ENCODE data around the gene WNT3. TPM values are rescaled to one million over a fixed set of nuclear protein-coding genes. Genes with fewer than 3 reads are reported as not detected.
"Not testable (repeated sequence)": the region's sequence is repeated elsewhere in the genome, so short reads cannot be mapped to it uniquely, and the experiment has no call there.

WNT3 gene
- total and polyA plus RNA-seq, 2 experiments from 2014 or later, result 6.1 to 7.3 TPM

GRCh38 chr17:46769531-46770438, 48.7 kb downstream of the WNT3 start:
- Histone ChIP-seq H2AFZ (no peak overlapping the region), H3K9me3 (ENCODE audit: low read depth) (no peaks in the 10 kb centered on the region), H3K4me1 (ENCODE audit: insufficient read depth) (peaks cover 13% of the 10 kb centered on the region), H3K79me2 (no peaks in the 10 kb centered on the region), H3K36me3 (replicated peaks; ENCODE audit: insufficient read depth, low read depth) (no peaks in the 10 kb centered on the region), H3K27ac (no peak overlapping the region), H3K4me2 (peak overlapping the region; percentile 87), H4K20me1 (ENCODE audit: insufficient read depth, poor library complexity, severe bottlenecking) (no peaks in the 10 kb centered on the region), H3K9me2 (replicated peaks; ENCODE audit: insufficient read depth) (no peaks in the 10 kb centered on the region), H3K27me3 (no peaks in the 10 kb centered on the region), H3K4me3 (no peak overlapping the region)
- WGBS (ENCODE audit: low lambda C conversion rate, missing lambda C conversion rate), result 95% methylated on average over 33 of the region's 56 CpGs
- TF ChIP-seq CTCF (IDR thresholded peaks at IDR 0.05; ENCODE audit: poor library complexity), result no peak
- TF ChIP-seq EZH2 (IDR thresholded peaks at IDR 0.05; ENCODE audit: borderline replicate concordance), result no peak
- no peak for TF ChIP-seq EZH2phosphoT487 (IDR thresholded peaks at IDR 0.05; ENCODE audit: low read depth, severe bottlenecking, unreplicated experiment)
- DNase-seq (ENCODE audit: low spot score), result no peak

GRCh38 chr17:46768896-46769295, 49.6 kb downstream of the WNT3 start:
- WGBS (ENCODE audit: low lambda C conversion rate, missing lambda C conversion rate), result 98% methylated on average over 14 of the region's 14 CpGs
- not testable (repeated sequence) for H3K27ac ChIP-seq; H3K4me3 ChIP-seq; DNase-seq (ENCODE audit: low spot score); H4K20me1 ChIP-seq (ENCODE audit: insufficient read depth, poor library complexity, severe bottlenecking); H3K9me3 ChIP-seq (ENCODE audit: low read depth); H3K36me3 ChIP-seq (replicated peaks; ENCODE audit: insufficient read depth, low read depth); H3K9me2 ChIP-seq (replicated peaks; ENCODE audit: insufficient read depth); H3K4me2 ChIP-seq; H2AFZ ChIP-seq; H3K27me3 ChIP-seq; H3K79me2 ChIP-seq
- peaks cover 13% of the 10 kb centered on the region for H3K4me1 ChIP-seq (ENCODE audit: insufficient read depth)

DNA sequence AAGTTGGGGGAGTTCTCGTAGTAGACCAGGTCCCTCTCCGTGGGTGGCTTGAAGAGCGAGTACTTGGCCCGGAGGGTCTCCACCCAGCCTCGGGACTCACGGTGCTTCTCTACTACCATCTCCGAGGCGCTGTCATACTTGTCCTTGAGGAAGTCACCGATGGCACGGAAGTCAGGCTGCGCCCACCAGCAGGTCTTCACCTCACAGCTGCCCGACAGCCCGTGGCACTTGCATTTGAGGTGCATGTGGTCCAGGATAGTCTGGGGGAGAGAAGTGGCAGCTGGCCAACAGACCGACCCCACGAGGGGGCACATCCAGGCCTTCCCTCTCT, 50.0 kb downstream of the WNT3 start:
- no peaks in the 10 kb centered on the region for H3K9me2 ChIP-seq (replicated peaks; ENCODE audit: insufficient read depth)
- 95% methylated on average over 14 of the region's 15 CpGs for WGBS (ENCODE audit: low lambda C conversion rate, missing lambda C conversion rate)
- no peak overlapping the region for H3K4me3 ChIP-seq
- no peak overlapping the region for H3K27ac ChIP-seq
- no peaks in the 10 kb centered on the region for H3K79me2 ChIP-seq
- no peaks in the 10 kb centered on the region for H4K20me1 ChIP-seq (ENCODE audit: insufficient read depth, poor library complexity, severe bottlenecking)
- H3K4me1 ChIP-seq (ENCODE audit: insufficient read depth), result peaks cover 13% of the 10 kb centered on the region
- H3K4me2 ChIP-seq, result no peak overlapping the region
- H3K27me3 ChIP-seq, result no peaks in the 10 kb centered on the region
- TF ChIP-seq EZH2phosphoT487 (IDR thresholded peaks at IDR 0.05; ENCODE audit: low read depth, severe bottlenecking, unreplicated experiment) (no peak), CTCF (IDR thresholded peaks at IDR 0.05; ENCODE audit: poor library complexity) (no peak), EZH2 (IDR thresholded peaks at IDR 0.05; ENCODE audit: borderline replicate concordance) (no peak)
- no peaks in the 10 kb centered on the region for H3K36me3 ChIP-seq (replicated peaks; ENCODE audit: insufficient read depth, low read depth)
- no peaks in the 10 kb centered on the region for H3K9me3 ChIP-seq (ENCODE audit: low read depth)
- no peak overlapping the region for H2AFZ ChIP-seq
- DNase-seq (ENCODE audit: low spot score), result no peak

All from hepatocyte (in vitro differentiated cells).